ENCODE results near the gene PSMF1.

Gene PSMF1

GRCh38 chr20:1094751-1095150 lies 23.7 kb upstream of the PSMF1 start:
- no peak for TF ChIP-seq REST (IDR thresholded peaks at IDR 0.05; ENCODE audit: insufficient read depth in 1 of 2, low read depth in 2 of 2, low read length in 2 of 2)
- TF ChIP-seq TAF1 (IDR thresholded peaks at IDR 0.05; ENCODE audit: borderline replicate concordance, insufficient read depth, low read length): no peak
- TF ChIP-seq POLR2AphosphoS5 (IDR thresholded peaks at IDR 0.05; ENCODE audit: low read depth, low read length): no peak
- TF ChIP-seq SIN3A (IDR thresholded peaks at IDR 0.05; ENCODE audit: borderline replicate concordance, insufficient read depth, low read length): no peak
- TF ChIP-seq FOXP2 (optimal IDR thresholded peaks at IDR 0.05; ENCODE audit: borderline replicate concordance, extremely low read depth, extremely low read length, insufficient read depth): no peak

GRCh38 chr20:1101533-1101932 lies 16.9 kb upstream of the PSMF1 start:
- TF ChIP-seq TAF1 (IDR thresholded peaks at IDR 0.05; ENCODE audit: borderline replicate concordance, insufficient read depth, low read length) (no peak), REST (IDR thresholded peaks at IDR 0.05; ENCODE audit: insufficient read depth in 1 of 2, low read depth in 2 of 2, low read length in 2 of 2) (no peak), POLR2AphosphoS5 (IDR thresholded peaks at IDR 0.05; ENCODE audit: low read depth, low read length) (no peak), FOXP2 (optimal IDR thresholded peaks at IDR 0.05; ENCODE audit: borderline replicate concordance, extremely low read depth, extremely low read length, insufficient read depth) (no peak), SIN3A (IDR thresholded peaks at IDR 0.05; ENCODE audit: borderline replicate concordance, insufficient read depth, low read length) (no peak)

GRCh38 chr20:1102016-1102415 lies 16.4 kb upstream of the PSMF1 start:
- TF ChIP-seq TAF1 (IDR thresholded peaks at IDR 0.05; ENCODE audit: borderline replicate concordance, insufficient read depth, low read length) (no peak), SIN3A (IDR thresholded peaks at IDR 0.05; ENCODE audit: borderline replicate concordance, insufficient read depth, low read length) (no peak), POLR2AphosphoS5 (IDR thresholded peaks at IDR 0.05; ENCODE audit: low read depth, low read length) (no peak), REST (IDR thresholded peaks at IDR 0.05; ENCODE audit: insufficient read depth in 1 of 2, low read depth in 2 of 2, low read length in 2 of 2) (no peak), FOXP2 (optimal IDR thresholded peaks at IDR 0.05; ENCODE audit: borderline replicate concordance, extremely low read depth, extremely low read length, insufficient read depth) (no peak)

GRCh38 chr20:1103751-1104150 lies 14.7 kb upstream of the PSMF1 start:
- no peak for TF ChIP-seq TAF1 (IDR thresholded peaks at IDR 0.05; ENCODE audit: borderline replicate concordance, insufficient read depth, low read length)
- no peak for TF ChIP-seq SIN3A (IDR thresholded peaks at IDR 0.05; ENCODE audit: borderline replicate concordance, insufficient read depth, low read length)
- no peak for TF ChIP-seq POLR2AphosphoS5 (IDR thresholded peaks at IDR 0.05; ENCODE audit: low read depth, low read length)
- no peak for TF ChIP-seq FOXP2 (optimal IDR thresholded peaks at IDR 0.05; ENCODE audit: borderline replicate concordance, extremely low read depth, extremely low read length, insufficient read depth)
- TF ChIP-seq REST (IDR thresholded peaks at IDR 0.05; ENCODE audit: insufficient read depth in 1 of 2, low read depth in 2 of 2, low read length in 2 of 2): no peak

Data from PFSK-1 (cell line).